ENCODE results near the gene COL19A1.

COL19A1 gene

DNA sequence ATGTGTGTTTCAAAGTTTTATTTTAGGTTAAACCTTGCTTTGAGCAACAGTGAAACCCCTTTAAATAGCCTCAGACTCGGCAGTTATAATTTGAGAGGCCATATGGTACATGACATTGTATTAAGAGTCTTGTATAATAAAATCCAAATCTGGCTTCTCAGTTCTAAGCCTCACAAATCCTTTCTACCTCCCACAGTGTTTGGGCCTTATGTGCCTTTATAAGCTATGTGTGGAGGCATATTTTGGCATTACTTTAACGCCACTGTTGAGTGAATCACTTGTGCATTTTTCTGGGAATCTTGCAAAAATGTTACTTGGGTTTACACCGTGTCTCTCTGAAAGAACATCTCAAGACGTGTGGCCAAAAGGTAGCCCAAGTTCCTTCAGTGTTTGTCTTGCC lies 284.2 kb downstream of the COL19A1 start:
- TF ChIP-seq, protein P1, sequence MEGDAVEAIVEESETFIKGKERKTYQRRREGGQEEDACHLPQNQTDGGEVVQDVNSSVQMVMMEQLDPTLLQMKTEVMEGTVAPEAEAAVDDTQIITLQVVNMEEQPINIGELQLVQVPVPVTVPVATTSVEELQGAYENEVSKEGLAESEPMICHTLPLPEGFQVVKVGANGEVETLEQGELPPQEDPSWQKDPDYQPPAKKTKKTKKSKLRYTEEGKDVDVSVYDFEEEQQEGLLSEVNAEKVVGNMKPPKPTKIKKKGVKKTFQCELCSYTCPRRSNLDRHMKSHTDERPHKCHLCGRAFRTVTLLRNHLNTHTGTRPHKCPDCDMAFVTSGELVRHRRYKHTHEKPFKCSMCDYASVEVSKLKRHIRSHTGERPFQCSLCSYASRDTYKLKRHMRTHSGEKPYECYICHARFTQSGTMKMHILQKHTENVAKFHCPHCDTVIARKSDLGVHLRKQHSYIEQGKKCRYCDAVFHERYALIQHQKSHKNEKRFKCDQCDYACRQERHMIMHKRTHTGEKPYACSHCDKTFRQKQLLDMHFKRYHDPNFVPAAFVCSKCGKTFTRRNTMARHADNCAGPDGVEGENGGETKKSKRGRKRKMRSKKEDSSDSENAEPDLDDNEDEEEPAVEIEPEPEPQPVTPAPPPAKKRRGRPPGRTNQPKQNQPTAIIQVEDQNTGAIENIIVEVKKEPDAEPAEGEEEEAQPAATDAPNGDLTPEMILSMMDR (IDR thresholded peaks at IDR 0.05) = no peak
- H3K27ac ChIP-seq = no peak overlapping the region
- no peak overlapping the region for H3K4me3 ChIP-seq
- no peak for DNase-seq (ENCODE audit: low spot score)

DNA sequence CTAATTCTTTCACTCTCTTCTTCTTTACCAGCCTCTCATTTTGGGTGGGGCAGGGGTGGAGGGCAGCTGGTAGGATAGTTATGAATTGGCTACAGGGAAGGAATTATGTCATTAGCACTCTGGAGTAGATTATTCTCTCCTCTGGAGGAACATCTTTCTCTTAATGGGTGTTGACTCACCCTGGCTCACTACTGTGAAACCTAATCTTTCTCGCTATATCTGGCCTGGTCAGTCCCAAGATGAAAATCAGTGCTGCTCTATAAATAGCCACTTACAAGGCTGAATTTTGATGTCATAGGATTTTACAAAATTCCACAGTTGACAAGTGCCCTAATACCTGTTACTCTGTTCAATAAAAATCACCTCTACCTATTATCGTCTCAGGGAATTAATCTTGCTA lies 285.3 kb downstream of the COL19A1 start:
- Histone ChIP-seq H3K4me3 (no peak overlapping the region), H3K27ac (no peak overlapping the region)
- no peak for DNase-seq (ENCODE audit: low spot score)
- TF ChIP-seq, protein P1 (IDR thresholded peaks at IDR 0.05) = no peak

DNA sequence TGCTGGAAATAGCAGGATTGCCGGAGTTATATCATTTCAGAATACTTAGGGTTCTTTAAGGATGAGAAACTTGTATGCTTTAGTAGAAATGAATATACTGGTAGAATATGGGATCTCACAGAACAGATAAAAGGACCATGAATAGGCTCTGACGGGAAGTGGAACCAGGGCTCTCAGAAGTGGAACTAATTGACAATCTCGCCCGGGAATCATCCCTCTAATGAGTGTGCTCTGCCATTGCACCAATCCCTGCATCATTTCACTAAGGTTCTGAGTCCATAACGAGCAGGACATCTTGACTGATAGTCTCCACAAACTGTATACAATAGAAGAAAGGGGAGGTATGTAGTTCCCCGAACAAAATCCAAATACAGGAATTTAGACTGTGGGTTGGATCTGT lies 286.4 kb downstream of the COL19A1 start:
- no peak overlapping the region for H3K27ac ChIP-seq
- no peak overlapping the region for H3K4me3 ChIP-seq
- TF ChIP-seq, protein P1 (IDR thresholded peaks at IDR 0.05) = no peak
- no peak for DNase-seq (ENCODE audit: low spot score)

DNA sequence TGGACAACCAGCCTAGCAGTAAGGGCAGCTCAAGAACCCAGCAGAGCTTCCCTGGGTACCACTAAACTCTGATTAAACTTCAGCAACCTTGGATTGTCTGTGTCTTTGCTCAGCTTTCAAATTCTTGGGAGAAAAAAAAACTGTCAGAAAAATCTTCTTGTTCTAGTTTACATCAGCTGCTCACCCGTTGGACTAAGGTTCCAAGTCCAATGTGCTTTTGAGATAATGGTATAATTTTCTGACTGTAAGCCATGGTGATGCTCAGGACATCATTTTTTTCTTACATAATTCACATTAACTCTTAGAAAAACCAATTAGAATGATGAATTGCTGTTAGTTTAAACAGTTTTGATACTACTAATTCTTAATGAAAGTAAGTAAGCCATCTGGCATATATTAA lies 290.7 kb downstream of the COL19A1 start:
- Histone ChIP-seq H3K27ac (no peak overlapping the region), H3K4me3 (no peak overlapping the region)
- TF ChIP-seq, protein P1 (IDR thresholded peaks at IDR 0.05) = no peak
- DNase-seq (ENCODE audit: low spot score) = no peak

DNA sequence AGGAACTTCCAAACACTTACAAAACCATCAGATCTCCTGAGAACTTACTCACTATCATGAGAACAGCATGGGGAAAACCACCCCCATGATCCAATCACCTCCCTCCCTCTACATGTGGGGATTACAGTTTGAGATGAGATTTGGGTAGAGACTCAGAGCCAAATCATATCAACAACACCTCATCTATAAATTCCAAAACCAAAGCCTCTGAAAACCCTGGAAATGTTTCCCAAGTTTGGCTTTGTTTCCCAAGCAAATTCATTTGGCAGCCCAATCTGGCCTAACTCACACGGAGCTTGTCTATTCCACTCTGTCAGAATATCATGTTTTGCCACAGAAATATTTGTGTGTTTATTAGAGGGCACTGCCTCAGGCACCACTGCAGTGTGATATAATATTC lies 293.9 kb downstream of the COL19A1 start:
- Histone ChIP-seq H3K27ac (no peak overlapping the region), H3K4me3 (no peak overlapping the region)
- DNase-seq (ENCODE audit: low spot score) = no peak
- TF ChIP-seq, protein P1 (IDR thresholded peaks at IDR 0.05) = no peak

DNA sequence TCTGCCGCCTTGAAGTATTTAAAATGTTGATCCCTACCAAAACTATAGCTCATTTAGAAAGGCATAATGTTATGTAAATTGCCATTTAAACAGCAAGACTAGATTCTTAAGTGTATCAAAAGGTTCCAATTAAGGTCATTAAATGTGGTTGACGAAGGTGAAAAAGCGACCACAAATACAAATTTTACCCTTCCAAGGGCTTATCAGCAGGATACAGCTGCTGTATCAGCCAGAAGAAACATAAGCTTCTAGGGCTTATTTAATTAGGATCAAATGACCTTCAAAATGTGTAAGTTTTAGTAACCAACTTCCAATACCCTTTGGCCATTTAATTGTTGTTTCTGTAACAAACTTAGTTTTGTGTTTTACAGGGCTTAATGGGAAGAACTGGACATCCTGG lies 296.6 kb downstream of the COL19A1 start:
- TF ChIP-seq, protein P1 (IDR thresholded peaks at IDR 0.05) = no peak
- H3K27ac ChIP-seq = no peak overlapping the region
- H3K4me3 ChIP-seq = no peak overlapping the region
- no peak for DNase-seq (ENCODE audit: low spot score)

DNA sequence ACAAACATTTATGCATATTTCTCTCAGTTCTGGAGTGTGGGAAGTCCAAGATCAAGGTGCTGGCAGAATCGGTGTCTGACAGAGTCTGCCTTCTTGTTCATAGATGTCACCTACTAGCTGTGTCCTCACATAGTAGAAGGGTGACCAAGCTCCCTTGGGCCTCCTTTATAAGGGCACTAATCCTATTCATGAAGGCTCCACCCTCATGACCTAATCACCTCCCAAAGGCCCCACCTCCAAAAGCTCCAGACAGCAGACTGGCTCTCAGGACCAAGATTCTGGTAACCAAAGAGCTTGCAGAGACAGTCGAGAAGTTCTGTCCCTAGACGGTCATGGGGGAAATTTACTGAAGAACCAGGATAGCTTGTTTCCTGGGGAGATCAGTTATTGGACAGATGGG lies 297.4 kb downstream of the COL19A1 start:
- H3K4me3 ChIP-seq = no peak overlapping the region
- H3K27ac ChIP-seq = no peak overlapping the region
- TF ChIP-seq, protein P1 (IDR thresholded peaks at IDR 0.05) = no peak
- DNase-seq (ENCODE audit: low spot score) = no peak
